ENCODE data around the gene CA5B. TPM values are rescaled to one million over a fixed set of nuclear protein-coding genes. Genes with fewer than 3 reads are reported as not detected.

Gene CA5B
- total RNA-seq, 1 experiment from 2014 or later, result 8.3 TPM

DNA sequence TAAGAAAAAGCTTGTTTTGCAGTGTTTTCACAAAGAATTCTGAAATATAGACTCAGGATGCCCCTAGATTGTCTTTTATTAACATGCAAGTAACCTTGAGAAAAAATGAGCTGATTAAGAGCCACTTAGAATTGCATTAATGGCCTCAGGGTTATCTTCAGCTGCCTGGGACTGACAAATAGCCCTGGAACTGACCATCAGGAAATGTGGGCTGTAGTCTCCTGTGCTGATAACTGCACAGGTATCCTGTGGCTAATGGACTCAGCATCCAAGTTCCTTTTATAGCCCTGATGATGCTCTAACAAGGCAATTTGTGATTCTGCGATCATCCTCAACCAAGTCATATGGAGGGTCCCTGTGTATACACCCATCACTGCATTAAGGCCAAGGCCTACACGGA is 17.0 kb downstream of the CA5B start:
- no peaks in the 10 kb centered on the region for H3K79me1 ChIP-seq (ENCODE audit: insufficient read depth, low read depth, low read length, poor library complexity, severe bottlenecking)
- no peak overlapping the region for H3K27ac ChIP-seq (ENCODE audit: insufficient read length, low read depth, low read length)
- no peaks in the 10 kb centered on the region for H3K9me3 ChIP-seq (ENCODE audit: control insufficient read depth, low read depth, low read length)
- no peak overlapping the region for H2BK120ac ChIP-seq (ENCODE audit: low read depth, low read length, poor library complexity, severe bottlenecking)
- no peak overlapping the region for H3T11ph ChIP-seq (ENCODE audit: low read length)
- no peak overlapping the region for H3K9ac ChIP-seq (ENCODE audit: extremely low read depth, insufficient read length, low read length)
- Mint-ChIP-seq H3K9me3 (peaks cover 0 to 2% of the 10 kb centered on the region in 2 experiments; a peak in 1 of 5 replicates), H3K27me3 (ENCODE audit: low read depth) (no peaks in the 10 kb centered on the region; the same call in 1 of the 2 replicates), H3K4me1 (peaks cover 41 to 55% of the 10 kb centered on the region in 2 experiments), H3K27ac (no peak overlapping the region), H3K4me3 (no peak overlapping the region), H3K36me3 (ENCODE audit: insufficient read depth in 1 of 3, low read depth in 3 of 3) (peaks cover 3 to 22% (median 10%) of the 10 kb centered on the region in 3 experiments; a peak in 5 of 7 replicates)
- H3K4ac ChIP-seq (ENCODE audit: low read depth, low read length), result no peak overlapping the region
- H4K5ac ChIP-seq (ENCODE audit: insufficient read length, low read depth, low read length), result no peak overlapping the region
- H3K27me3 ChIP-seq (ENCODE audit: insufficient read depth, low read length), result no peaks in the 10 kb centered on the region
- H4K91ac ChIP-seq (ENCODE audit: insufficient read length, low read depth, low read length), result no peak overlapping the region
- H3K23me2 ChIP-seq (ENCODE audit: insufficient read length, low read depth, low read length, poor library complexity, severe bottlenecking), result no peaks in the 10 kb centered on the region
- DNase-seq, result no peak
- H3K56ac ChIP-seq (ENCODE audit: insufficient read length, low read depth, low read length), result no peak overlapping the region
- H4K20me1 ChIP-seq (ENCODE audit: control insufficient read depth, insufficient read depth, insufficient read length), result no peaks in the 10 kb centered on the region
- H2BK12ac ChIP-seq (ENCODE audit: insufficient read length, low read depth, low read length), result no peak overlapping the region
- no CpG with 5 or more reads among the region's 2 CpGs for WGBS (ENCODE audit: extremely low coverage, insufficient read length, low lambda C conversion rate)
- no peak overlapping the region for H3K4me2 ChIP-seq (ENCODE audit: insufficient read depth, insufficient read length, low read length)
- no peak overlapping the region for H2BK15ac ChIP-seq (ENCODE audit: low read depth, low read length)
- no peak overlapping the region for H3K18ac ChIP-seq (ENCODE audit: insufficient read length, low read depth, low read length)
- H2AFZ ChIP-seq (ENCODE audit: low read length), result no peak overlapping the region
- H2AK5ac ChIP-seq (ENCODE audit: insufficient read length, low read length), result no peak overlapping the region
- no peak overlapping the region for H2BK5ac ChIP-seq (ENCODE audit: insufficient read length, low read length)
- no peak overlapping the region for H4K8ac ChIP-seq (replicated peaks; ENCODE audit: insufficient read length, low read depth, low read length)
- no peaks in the 10 kb centered on the region for H3K79me2 ChIP-seq (ENCODE audit: insufficient read depth, low read length)
- H3K14ac ChIP-seq (ENCODE audit: insufficient read depth, low read length), result no peak overlapping the region
- no peak overlapping the region for H2BK20ac ChIP-seq (ENCODE audit: low read depth, low read length, poor library complexity, severe bottlenecking)
- H3K4me1 ChIP-seq (ENCODE audit: insufficient read depth, low read length), result peaks cover 4% of the 10 kb centered on the region; the same call in 1 of the 2 replicates
- TF ChIP-seq, protein P1, sequence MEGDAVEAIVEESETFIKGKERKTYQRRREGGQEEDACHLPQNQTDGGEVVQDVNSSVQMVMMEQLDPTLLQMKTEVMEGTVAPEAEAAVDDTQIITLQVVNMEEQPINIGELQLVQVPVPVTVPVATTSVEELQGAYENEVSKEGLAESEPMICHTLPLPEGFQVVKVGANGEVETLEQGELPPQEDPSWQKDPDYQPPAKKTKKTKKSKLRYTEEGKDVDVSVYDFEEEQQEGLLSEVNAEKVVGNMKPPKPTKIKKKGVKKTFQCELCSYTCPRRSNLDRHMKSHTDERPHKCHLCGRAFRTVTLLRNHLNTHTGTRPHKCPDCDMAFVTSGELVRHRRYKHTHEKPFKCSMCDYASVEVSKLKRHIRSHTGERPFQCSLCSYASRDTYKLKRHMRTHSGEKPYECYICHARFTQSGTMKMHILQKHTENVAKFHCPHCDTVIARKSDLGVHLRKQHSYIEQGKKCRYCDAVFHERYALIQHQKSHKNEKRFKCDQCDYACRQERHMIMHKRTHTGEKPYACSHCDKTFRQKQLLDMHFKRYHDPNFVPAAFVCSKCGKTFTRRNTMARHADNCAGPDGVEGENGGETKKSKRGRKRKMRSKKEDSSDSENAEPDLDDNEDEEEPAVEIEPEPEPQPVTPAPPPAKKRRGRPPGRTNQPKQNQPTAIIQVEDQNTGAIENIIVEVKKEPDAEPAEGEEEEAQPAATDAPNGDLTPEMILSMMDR (conservative IDR thresholded peaks at IDR 0.05), result no peak
- no peak overlapping the region for H3K23ac ChIP-seq (ENCODE audit: insufficient read length, low read depth, low read length)

Data from H9 (cell line).